Measurements from ENCODE around the gene PKM.

- TF ChIP-seq, protein P1, sequence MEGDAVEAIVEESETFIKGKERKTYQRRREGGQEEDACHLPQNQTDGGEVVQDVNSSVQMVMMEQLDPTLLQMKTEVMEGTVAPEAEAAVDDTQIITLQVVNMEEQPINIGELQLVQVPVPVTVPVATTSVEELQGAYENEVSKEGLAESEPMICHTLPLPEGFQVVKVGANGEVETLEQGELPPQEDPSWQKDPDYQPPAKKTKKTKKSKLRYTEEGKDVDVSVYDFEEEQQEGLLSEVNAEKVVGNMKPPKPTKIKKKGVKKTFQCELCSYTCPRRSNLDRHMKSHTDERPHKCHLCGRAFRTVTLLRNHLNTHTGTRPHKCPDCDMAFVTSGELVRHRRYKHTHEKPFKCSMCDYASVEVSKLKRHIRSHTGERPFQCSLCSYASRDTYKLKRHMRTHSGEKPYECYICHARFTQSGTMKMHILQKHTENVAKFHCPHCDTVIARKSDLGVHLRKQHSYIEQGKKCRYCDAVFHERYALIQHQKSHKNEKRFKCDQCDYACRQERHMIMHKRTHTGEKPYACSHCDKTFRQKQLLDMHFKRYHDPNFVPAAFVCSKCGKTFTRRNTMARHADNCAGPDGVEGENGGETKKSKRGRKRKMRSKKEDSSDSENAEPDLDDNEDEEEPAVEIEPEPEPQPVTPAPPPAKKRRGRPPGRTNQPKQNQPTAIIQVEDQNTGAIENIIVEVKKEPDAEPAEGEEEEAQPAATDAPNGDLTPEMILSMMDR (IDR thresholded peaks at IDR 0.05): no peak
- TF ChIP-seq POLR2A (IDR thresholded peaks at IDR 0.05) (no peak), POLR2AphosphoS5 (IDR thresholded peaks at IDR 0.05) (no peak), EP300 (IDR thresholded peaks at IDR 0.05) (no peak)
These were observed 29.5 kb downstream of the PKM start for GRCh38 chr15:72201391-72201921.

Data from gastroesophageal sphincter (tissue), 3 donors.